CD14-positive monocyte (primary cell): Measurements from ENCODE around the gene CACNA1G. TPM values are rescaled to one million over a fixed set of nuclear protein-coding genes. Genes with fewer than 3 reads are reported as not detected.

ENCODE experiments used
- DNase-seq, 3 donors: peaks; one replicate each; pipeline ENCODE4 v3.0.0-alpha.2; 2011 to 2022
- H2AFZ ChIP-seq: 2 replicates; pipeline ENCODE4 v1.6.0; 2012; ENCODE audit warnings: mild to moderate bottlenecking, low read depth, low read length, inconsistent platforms; ENCODE audit not compliant: insufficient read depth, poor library complexity, severe bottlenecking
- H3K27ac ChIP-seq, 2 donors: 1 replicate in 1 of 2; 2 replicates in 1 of 2; pipeline ENCODE4 v1.5.1; 2012 to 2013; ENCODE audit warnings: low read length in 2 of 2, control low read depth in 1 of 2, inconsistent platforms in 1 of 2, low read depth in 1 of 2, mild to moderate bottlenecking in 1 of 2
- H3K27me3 ChIP-seq, 2 donors: one replicate each; pipeline versions ENCODE4 v1.6.0 to v1.6.1; 2011 to 2013; ENCODE audit warnings: low read length in 2 of 2; ENCODE audit not compliant: control insufficient read depth in 2 of 2, insufficient read depth in 2 of 2
- H3K36me3 ChIP-seq, 2 donors: replicated peaks in 1 of 2; 1 replicate in 1 of 2; 2 replicates in 1 of 2; pipeline versions ENCODE4 v1.5.1 to v1.6.1; 2012 to 2013; ENCODE audit warnings: low read length in 2 of 2, control low read depth in 1 of 2, inconsistent platforms in 1 of 2, mild to moderate bottlenecking in 1 of 2; ENCODE audit not compliant: insufficient read depth in 2 of 2, control insufficient read depth in 1 of 2
- H3K4me1 ChIP-seq, 2 donors: 1 replicate in 1 of 2; 2 replicates in 1 of 2; pipeline versions ENCODE4 v1.5.1 to v1.6.1; 2012 to 2013; ENCODE audit warnings: low read length in 2 of 2, control low read depth in 1 of 2, inconsistent platforms in 1 of 2, mild to moderate bottlenecking in 1 of 2, moderate library complexity in 1 of 2; ENCODE audit not compliant: insufficient read depth in 2 of 2, control insufficient read depth in 1 of 2
- H3K4me2 ChIP-seq: replicated peaks from 2 replicates; pipeline ENCODE3; 2012; ENCODE audit warnings: low read length, moderate library complexity, mild to moderate bottlenecking; ENCODE audit not compliant: poor library complexity, severe bottlenecking; ENCODE audit errors: extremely low read depth
- H3K4me3 ChIP-seq, 3 experiments: fragments of 200-600 bp in 1 of 3; sonication (generic) in 1 of 3; replicated peaks in 1 of 3; 1 replicate in 2 of 3; 2 replicates in 1 of 3; pipeline ENCODE4 v1.5.1; 2011 to 2013; ENCODE audit warnings: low read length in 3 of 3, mild to moderate bottlenecking in 3 of 3, control low read depth in 2 of 3, low read depth in 2 of 3, inconsistent platforms in 1 of 3, moderate library complexity in 1 of 3
- H3K79me2 ChIP-seq: 2 replicates; pipeline ENCODE4 v1.6.0; 2012; ENCODE audit warnings: mild to moderate bottlenecking, control low read depth, inconsistent platforms, low read length, moderate library complexity; ENCODE audit not compliant: insufficient read depth
- H3K9ac ChIP-seq: 2 replicates; pipeline ENCODE4 v1.6.0; 2017; ENCODE audit warnings: low read length, mild to moderate bottlenecking; ENCODE audit not compliant: insufficient read depth, poor library complexity, severe bottlenecking
- H3K9me3 ChIP-seq, 2 donors: replicated peaks in 1 of 2; 1 replicate in 1 of 2; 2 replicates in 1 of 2; pipeline versions ENCODE4 v1.5.1 to v1.6.1; 2012 to 2013; ENCODE audit warnings: low read length in 2 of 2, control low read depth in 1 of 2; ENCODE audit not compliant: control insufficient read depth in 1 of 2, insufficient read depth in 1 of 2
- H4K20me1 ChIP-seq: 2 replicates; pipeline ENCODE4 v1.6.0; 2012; ENCODE audit warnings: mild to moderate bottlenecking, low read length, control low read depth, moderate library complexity; ENCODE audit not compliant: insufficient read depth
- H3K27ac Mint-ChIP-seq, 7 donors: one replicate each; pipeline ENCODE4 v1.8.0; 2020; ENCODE audit warnings: mild to moderate bottlenecking in 7 of 7, mixed read lengths in 7 of 7, moderate library complexity in 6 of 7, inconsistent platforms in 2 of 7
- H3K27me3 Mint-ChIP-seq, 3 donors: one replicate each; pipeline ENCODE4 v1.8.0; 2021 to 2022; ENCODE audit warnings: low read depth in 3 of 3, mild to moderate bottlenecking in 3 of 3, mixed read lengths in 3 of 3, moderate library complexity in 3 of 3, inconsistent platforms in 1 of 3
- H3K36me3 Mint-ChIP-seq, 2 donors: one replicate each; pipeline ENCODE4 v1.8.0; 2020; ENCODE audit warnings: mixed read lengths in 2 of 2, inconsistent platforms in 1 of 2, mild to moderate bottlenecking in 1 of 2
- H3K4me1 Mint-ChIP-seq: one replicate; pipeline ENCODE4 v1.8.0; 2020; ENCODE audit warnings: mild to moderate bottlenecking, mixed read lengths
- H3K4me3 Mint-ChIP-seq, 2 donors: one replicate each; pipeline ENCODE4 v1.8.0; 2020; ENCODE audit warnings: mild to moderate bottlenecking in 2 of 2, mixed read lengths in 2 of 2, moderate library complexity in 1 of 2
- H3K9me3 Mint-ChIP-seq, 7 donors: one replicate each; pipeline ENCODE4 v1.8.0; 2020 to 2022; ENCODE audit warnings: mixed read lengths in 7 of 7, mild to moderate bottlenecking in 6 of 7, moderate library complexity in 6 of 7, inconsistent platforms in 2 of 7
- WGBS: methylation state at CpG from one replicate; pipeline ENCODE4 v1.1.5; 2013; ENCODE audit warnings: missing lambda C conversion rate; ENCODE audit not compliant: insufficient coverage; 5-methylcytosine and 5-hydroxymethylcytosine counted together
- intact Hi-C, 2 donors: fragments of 100-400 bp; cut with micrococcal nuclease; formaldehyde crosslinking; loops; one replicate each; pipeline versions ENCODE4 v1.15.0 to v1.15.1; 2023
- polyA plus RNA-seq, 3 donors: library from polyadenylated mRNA; depleted of rRNA in 1 of 3; unstranded in 2 of 3; stranded (reverse) in 1 of 3; fragments of 300-500 nt in 2 of 3; fragments of >200 nt in 1 of 3; fragmentation: Illumina TruSeq in 2 of 3; gene quantifications; 1 replicate in 2 of 3; 2 replicates in 1 of 3; pipeline ENCODE4 v1.2.3, GENCODE V29; 2012 to 2021
- TF ChIP-seq, protein P1 (sequence below): fragments of 200-600 bp; IDR thresholded peaks from one replicate; pipeline ENCODE4 v1.8.0; 2022; ENCODE audit warnings: antibody characterized with exemption, mild to moderate bottlenecking

Gene CACNA1G
- polyA plus RNA-seq, 3 donors, result 0.03 TPM; not detected in 2

GRCh38 chr17:50529849-50530248, 30.7 kb upstream of the CACNA1G start:
- peaks cover 40% of the 10 kb centered on the region for H3K4me1 Mint-ChIP-seq
- H3K27ac Mint-ChIP-seq, result no peak overlapping the region
- Histone ChIP-seq H3K4me2 (no peak overlapping the region), H4K20me1 (no peaks in the 10 kb centered on the region), H3K36me3 (no peaks in the 10 kb centered on the region), H3K27ac (no peak overlapping the region), H2AFZ (no peak overlapping the region), H3K27me3 (peaks cover 19 to 32% of the 10 kb centered on the region in 2 donors), H3K79me2 (no peaks in the 10 kb centered on the region), H3K9me3 (no peaks in the 10 kb centered on the region), H3K4me3 (no peak overlapping the region), H3K9ac (no peak overlapping the region), H3K4me1 (peaks cover 25 to 41% of the 10 kb centered on the region in 2 donors)
- peaks cover 0 to 7% of the 10 kb centered on the region in 2 donors for H3K36me3 Mint-ChIP-seq
- intact Hi-C loops, result no loop called here
- H3K27me3 Mint-ChIP-seq, result peaks cover 33 to 46% (median 43%) of the 10 kb centered on the region in 3 donors
- 90% methylated on average over 6 of the region's 7 CpGs for WGBS
- TF ChIP-seq, protein P1, sequence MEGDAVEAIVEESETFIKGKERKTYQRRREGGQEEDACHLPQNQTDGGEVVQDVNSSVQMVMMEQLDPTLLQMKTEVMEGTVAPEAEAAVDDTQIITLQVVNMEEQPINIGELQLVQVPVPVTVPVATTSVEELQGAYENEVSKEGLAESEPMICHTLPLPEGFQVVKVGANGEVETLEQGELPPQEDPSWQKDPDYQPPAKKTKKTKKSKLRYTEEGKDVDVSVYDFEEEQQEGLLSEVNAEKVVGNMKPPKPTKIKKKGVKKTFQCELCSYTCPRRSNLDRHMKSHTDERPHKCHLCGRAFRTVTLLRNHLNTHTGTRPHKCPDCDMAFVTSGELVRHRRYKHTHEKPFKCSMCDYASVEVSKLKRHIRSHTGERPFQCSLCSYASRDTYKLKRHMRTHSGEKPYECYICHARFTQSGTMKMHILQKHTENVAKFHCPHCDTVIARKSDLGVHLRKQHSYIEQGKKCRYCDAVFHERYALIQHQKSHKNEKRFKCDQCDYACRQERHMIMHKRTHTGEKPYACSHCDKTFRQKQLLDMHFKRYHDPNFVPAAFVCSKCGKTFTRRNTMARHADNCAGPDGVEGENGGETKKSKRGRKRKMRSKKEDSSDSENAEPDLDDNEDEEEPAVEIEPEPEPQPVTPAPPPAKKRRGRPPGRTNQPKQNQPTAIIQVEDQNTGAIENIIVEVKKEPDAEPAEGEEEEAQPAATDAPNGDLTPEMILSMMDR, result no peak
- DNase-seq, result no peak
- H3K4me3 Mint-ChIP-seq, result no peak overlapping the region
- peaks cover 0 to 6% (median 2%) of the 10 kb centered on the region in 7 donors for H3K9me3 Mint-ChIP-seq

- no peak overlapping the region for H3K4me3 ChIP-seq
- H3K36me3 ChIP-seq, result no peaks in the 10 kb centered on the region
- 90% methylated on average over 4 of the region's 6 CpGs for WGBS
- Mint-ChIP-seq H3K36me3 (peaks cover 0 to 7% of the 10 kb centered on the region in 2 donors), H3K9me3 (peaks cover 0 to 6% (median 2%) of the 10 kb centered on the region in 7 donors), H3K4me3 (no peak overlapping the region), H3K27ac (no peak overlapping the region), H3K27me3 (peaks cover 38 to 51% (median 47%) of the 10 kb centered on the region in 3 donors), H3K4me1 (peaks cover 40% of the 10 kb centered on the region)
- H3K9me3 ChIP-seq, result no peaks in the 10 kb centered on the region
- intact Hi-C loops, result no loop called here
- no peaks in the 10 kb centered on the region for H4K20me1 ChIP-seq
- peaks cover 19 to 34% of the 10 kb centered on the region in 2 donors for H3K27me3 ChIP-seq
- DNase-seq, result peak in 1 of 3 donors; percentile 44
- H3K4me1 ChIP-seq, result peaks cover 25 to 41% of the 10 kb centered on the region in 2 donors
- H2AFZ ChIP-seq, result no peak overlapping the region
- H3K4me2 ChIP-seq, result no peak overlapping the region
- H3K79me2 ChIP-seq, result no peaks in the 10 kb centered on the region
- H3K27ac ChIP-seq, result no peak overlapping the region
- no peak overlapping the region for H3K9ac ChIP-seq
- TF ChIP-seq, protein P1, result no peak
Observed at GRCh38 chr17:50531428-50532025, 29.0 kb upstream of the CACNA1G start.
